H1 (cell line): ENCODE data around the gene LZTFL1. TPM values are rescaled to one million over a fixed set of nuclear protein-coding genes. Genes with fewer than 3 reads are reported as not detected.

Experiments
- CTCF ChIA-PET: fragments of 300-600 bp; sonication (Branson Sonifier 250); formaldehyde crosslinking; loops from one replicate; lab custom pipeline; 2021; ENCODE audit not compliant: partially characterized antibody; lab: Charles Lee
- POLR2A ChIA-PET: fragments of 300-600 bp; sonication (Branson Sonifier 250); formaldehyde crosslinking; loops from one replicate; lab custom pipeline; 2021; ENCODE audit warnings: inconsistent platforms; ENCODE audit not compliant: partially characterized antibody; lab: Charles Lee
- DNase-seq, 2 experiments: peaks; one replicate each; pipeline versions ENCODE4 v3.0.0 to v3.0.0-alpha.2; 2010 to 2022; ENCODE audit warnings: low spot score in 2 of 2, low read depth in 1 of 2, mixed read lengths in 1 of 2
- FAIRE-seq: peaks from 2 replicates; lab custom pipeline; 2011; peaks lifted over from hg19 to GRCh38; lab: Jason Lieb, UNC
- H2AFZ ChIP-seq: 2 replicates; pipeline ENCODE4 v1.8.1; 2012; ENCODE audit warnings: low read length, inconsistent platforms
- H2AK5ac ChIP-seq: 2 replicates; pipeline ENCODE4 v1.6.1; 2013; ENCODE audit warnings: low read depth, low read length
- H2BK120ac ChIP-seq: replicated peaks from 2 replicates; pipeline ENCODE3; 2013; ENCODE audit warnings: low read depth, low read length, inconsistent platforms
- H2BK12ac ChIP-seq: 2 replicates; pipeline ENCODE4 v1.6.1; 2013; ENCODE audit warnings: low read depth, low read length
- H2BK15ac ChIP-seq: 2 replicates; pipeline ENCODE4 v1.6.1; 2013; ENCODE audit warnings: low read length
- H2BK20ac ChIP-seq: 2 replicates; pipeline ENCODE4 v1.6.1; 2013; ENCODE audit warnings: low read length
- H2BK5ac ChIP-seq: 2 replicates; pipeline ENCODE4 v1.6.1; 2013; ENCODE audit warnings: low read depth, low read length
- H3K14ac ChIP-seq: 2 replicates; pipeline ENCODE4 v1.6.1; 2013; ENCODE audit warnings: inconsistent platforms; ENCODE audit not compliant: insufficient read length
- H3K18ac ChIP-seq: 2 replicates; pipeline ENCODE4 v1.6.1; 2013; ENCODE audit warnings: low read length; ENCODE audit errors: extremely low read depth
- H3K23ac ChIP-seq: 2 replicates; pipeline ENCODE4 v1.6.1; 2013; ENCODE audit warnings: inconsistent platforms; ENCODE audit not compliant: insufficient read length
- H3K23me2 ChIP-seq: 2 replicates; pipeline ENCODE4 v1.6.1; 2013; ENCODE audit warnings: low read depth, low read length
- H3K27ac ChIP-seq: 2 replicates; pipeline ENCODE4 v1.6.1; 2011; ENCODE audit warnings: low read depth, low read length, inconsistent platforms
- H3K27me3 ChIP-seq, 4 experiments: replicated peaks in 1 of 4; 1 replicate in 1 of 4; 2 replicates in 3 of 4; pipeline versions ENCODE4 v1.6.1 to v1.8.1; 2011 to 2013; ENCODE audit warnings: low read length in 3 of 4, mild to moderate bottlenecking in 3 of 4, inconsistent platforms in 2 of 4, mixed read lengths in 2 of 4, moderate library complexity in 1 of 4; ENCODE audit not compliant: control insufficient read depth in 3 of 4, insufficient read depth in 3 of 4; ENCODE audit errors: extremely low read depth in 1 of 4
- H3K36me3 ChIP-seq, 4 experiments: 2 replicates each; pipeline versions ENCODE4 v1.6.1 to v1.8.1; 2011 to 2013; ENCODE audit warnings: mild to moderate bottlenecking in 4 of 4, low read length in 3 of 4, moderate library complexity in 2 of 4, control low read depth in 1 of 4, inconsistent platforms in 1 of 4; ENCODE audit not compliant: insufficient read depth in 4 of 4, control insufficient read depth in 2 of 4
- H3K4ac ChIP-seq: replicated peaks from 2 replicates; pipeline ENCODE3; 2013; ENCODE audit warnings: low read length, low read depth, mixed read lengths, inconsistent platforms; ENCODE audit not compliant: insufficient read length
- H3K4me1 ChIP-seq, 4 experiments: replicated peaks in 1 of 4; 1 replicate in 1 of 4; 2 replicates in 3 of 4; pipeline versions ENCODE4 v1.6.1 to v1.8.1; 2011 to 2013; ENCODE audit warnings: low read length in 3 of 4, inconsistent platforms in 2 of 4, mixed read lengths in 1 of 4; ENCODE audit not compliant: insufficient read depth in 4 of 4, control insufficient read depth in 3 of 4
- H3K4me2 ChIP-seq, 2 experiments: 2 replicates each; pipeline versions ENCODE4 v1.6.1 to v1.8.1; 2011 to 2013; ENCODE audit warnings: low read depth in 2 of 2, low read length in 2 of 2, control low read depth in 1 of 2, inconsistent platforms in 1 of 2, mild to moderate bottlenecking in 1 of 2; ENCODE audit not compliant: insufficient read depth in 1 of 2
- H3K4me3 ChIP-seq, 4 experiments: fragments of 200-600, 300-600 bp in 1 of 4; sonication (generic), shearing (Covaris generic), sonication (Bioruptor Twin) in 1 of 4; 2 replicates each; pipeline versions ENCODE4 v1.5.1 to v1.8.1; 2011 to 2016; ENCODE audit warnings: low read length in 4 of 4, low read depth in 3 of 4, control low read depth in 2 of 4, inconsistent platforms in 2 of 4, mild to moderate bottlenecking in 2 of 4, mixed read lengths in 1 of 4, moderate library complexity in 1 of 4; ENCODE audit not compliant: insufficient read depth in 2 of 4; ENCODE audit errors: extremely low read depth in 1 of 4
- H3K56ac ChIP-seq: replicated peaks from 2 replicates; pipeline ENCODE3; 2013; ENCODE audit warnings: low read depth, mild to moderate bottlenecking, mixed read lengths, low read length, inconsistent platforms; ENCODE audit not compliant: insufficient read length
- H3K79me1 ChIP-seq: 2 replicates; pipeline ENCODE4 v1.6.1; 2013; ENCODE audit warnings: low read depth, low read length, control low read depth
- H3K79me2 ChIP-seq, 2 experiments: 2 replicates each; pipeline versions ENCODE4 v1.6.1 to v1.8.1; 2012 to 2013; ENCODE audit warnings: low read length in 2 of 2, mild to moderate bottlenecking in 2 of 2, inconsistent platforms in 1 of 2; ENCODE audit not compliant: insufficient read depth in 2 of 2, control insufficient read depth in 1 of 2
- H3K9ac ChIP-seq, 4 experiments: replicated peaks in 1 of 4; 1 replicate in 1 of 4; 2 replicates in 3 of 4; pipeline versions ENCODE4 v1.6.1 to v1.8.1; 2011 to 2013; ENCODE audit warnings: low read depth in 3 of 4, low read length in 3 of 4, control low read depth in 2 of 4, mild to moderate bottlenecking in 2 of 4, moderate library complexity in 2 of 4, inconsistent platforms in 1 of 4; ENCODE audit errors: extremely low read depth in 1 of 4
- H3K9me3 ChIP-seq, 2 experiments: 2 replicates each; pipeline versions ENCODE4 v1.6.1 to v1.8.1; 2012 to 2013; ENCODE audit warnings: mild to moderate bottlenecking in 2 of 2, moderate library complexity in 2 of 2, control low read depth in 1 of 2, inconsistent platforms in 1 of 2, low read depth in 1 of 2, low read length in 1 of 2, mixed read lengths in 1 of 2; ENCODE audit not compliant: insufficient read depth in 2 of 2
- H4K20me1 ChIP-seq, 2 experiments: replicated peaks in 1 of 2; 2 replicates each; pipeline versions ENCODE3 to v1.8.1; 2011 to 2013; ENCODE audit warnings: inconsistent platforms in 2 of 2, low read length in 2 of 2, mild to moderate bottlenecking in 1 of 2; ENCODE audit not compliant: insufficient read depth in 2 of 2, control insufficient read depth in 1 of 2
- H4K5ac ChIP-seq: 2 replicates; pipeline ENCODE4 v1.6.1; 2013; ENCODE audit warnings: low read length, low read depth, mixed read lengths, inconsistent platforms; ENCODE audit not compliant: insufficient read length
- H4K8ac ChIP-seq: 2 replicates; pipeline ENCODE4 v1.8.0; 2013; ENCODE audit warnings: mild to moderate bottlenecking, moderate library complexity, low read length, inconsistent platforms; ENCODE audit not compliant: insufficient read depth; ENCODE audit errors: extremely low read depth
- H4K91ac ChIP-seq: replicated peaks from 2 replicates; pipeline ENCODE3; 2013; ENCODE audit warnings: low read length, mixed read lengths, inconsistent platforms; ENCODE audit not compliant: insufficient read length
- CREB1 ChIP-seq: IDR thresholded peaks from 2 replicates; pipeline ENCODE4 v1.6.1; 2012; ENCODE audit warnings: inconsistent platforms
- NRF1 ChIP-seq: IDR thresholded peaks from 2 replicates; pipeline ENCODE4 v1.6.1; 2011; ENCODE audit warnings: mild to moderate bottlenecking, low read depth, low read length, improper control_type of control experiment
- POU5F1 ChIP-seq: IDR thresholded peaks from 2 replicates; pipeline ENCODE4 v1.6.1; 2011; ENCODE audit warnings: low read depth, mild to moderate bottlenecking, low read length, moderate library complexity
- WGBS, 2 experiments: shearing (Covaris generic) in 1 of 2; methylation state at CpG; one replicate each; pipeline versions ENCODE4 v1.1.6 to v1.1.7; 2013 to 2015; ENCODE audit warnings: low lambda C conversion rate in 2 of 2, mixed read lengths in 2 of 2, inconsistent platforms in 1 of 2, low coverage in 1 of 2, missing lambda C conversion rate in 1 of 2; ENCODE audit not compliant: insufficient replicate concordance in 2 of 2, insufficient coverage in 1 of 2, insufficient read length in 1 of 2; ENCODE audit errors: extremely low coverage in 1 of 2, missing lambda C conversion rate in 1 of 2; 5-methylcytosine and 5-hydroxymethylcytosine counted together
- polyA plus RNA-seq, 7 experiments: library from polyadenylated mRNA; depleted of rRNA in 3 of 7; stranded (reverse) in 5 of 7; unstranded in 2 of 7; fragments of >200 nt in 5 of 7; fragments of 200-250 nt in 2 of 7; gene quantifications; 1 replicate in 5 of 7; 2 replicates in 1 of 7; 4 replicates in 1 of 7; pipeline versions ENCODE4 v1.2.1 to v1.2.3, GENCODE V29; 2011 to 2013; ENCODE audit warnings: missing spikeins in 2 of 7, mixed read lengths in 2 of 7
- total RNA-seq: library from RNA; stranded (reverse); fragmentation: NEBNext Ultra II Directional; extraction: Animal tissue kit (Norgen Biotek cat#: 25700); gene quantifications from 2 replicates; pipeline ENCODE4 v1.2.1, GENCODE V29; 2021

LZTFL1 gene
- total and polyA plus RNA-seq, 2 of the 8 experiments (the other 6 are each of a cell fraction or from before 2014, with no cell fraction given): 8.7 to 11.5 TPM

DNA sequence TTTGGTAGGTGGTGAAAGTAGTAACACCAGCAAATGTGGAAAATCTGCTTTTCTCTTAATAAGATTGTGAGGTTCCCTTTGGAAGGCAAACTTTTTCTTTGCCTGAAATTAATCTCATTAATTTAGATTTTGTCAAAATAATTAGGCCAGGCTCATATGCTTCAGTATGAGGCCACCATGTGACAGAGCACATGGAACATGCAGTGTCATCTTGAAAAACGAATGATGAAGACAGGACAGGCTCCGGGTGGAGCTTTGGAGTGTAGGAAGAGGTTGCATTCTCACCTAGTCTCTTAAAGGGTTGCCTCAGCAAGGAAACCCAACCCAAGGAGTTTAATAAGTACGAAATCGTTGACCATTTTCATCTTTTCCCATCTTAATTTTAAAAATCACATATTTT is 18.6 kb upstream of the LZTFL1 start:
- Histone ChIP-seq H3K4me2 (no peak overlapping the region), H3K4me1 (no peaks in the 10 kb centered on the region), H2BK15ac (no peak overlapping the region), H3K23me2 (no peaks in the 10 kb centered on the region), H2BK5ac (no peak overlapping the region), H4K20me1 (no peaks in the 10 kb centered on the region), H3K4me3 (no peak overlapping the region), H3K27me3 (no peaks in the 10 kb centered on the region), H2AK5ac (no peak overlapping the region), H3K9ac (no peak overlapping the region), H3K9me3 (no peaks in the 10 kb centered on the region), H2BK20ac (no peak overlapping the region), H3K79me1 (no peaks in the 10 kb centered on the region), H3K56ac (no peak overlapping the region), H2BK12ac (no peak overlapping the region), H3K4ac (no peak overlapping the region), H4K91ac (no peak overlapping the region), H4K5ac (no peak overlapping the region), H3K27ac (no peak overlapping the region), H3K23ac (no peak overlapping the region), H3K36me3 (no peaks in the 10 kb centered on the region), H3K14ac (no peak overlapping the region), H2BK120ac (no peak overlapping the region), H4K8ac (no peak overlapping the region), H2AFZ (no peak overlapping the region), H3K18ac (no peak overlapping the region), H3K79me2 (no peaks in the 10 kb centered on the region)
- ChIA-PET CTCF (no interaction called here), POLR2A (no interaction called here)
- WGBS, 2 experiments: 69% methylated on average over 4 of the region's 4 CpGs; no CpG with 5 or more reads in 1 of the 2 experiments
- FAIRE-seq: no peak
- no peak for DNase-seq
- TF ChIP-seq NRF1: no peak
- no peak for TF ChIP-seq POU5F1
- TF ChIP-seq CREB1: no peak
